DMS 273 (cell line): Measurements from ENCODE around the gene CDH22.

Experiments used
- DNase-seq: peaks from one replicate; lab custom pipeline; 2025; ENCODE audit not compliant: unreplicated experiment; lab: John Stamatoyannopoulos, UW

Gene CDH22

GRCh38 chr20:46270977-46271744, 37.1 kb downstream of the CDH22 start:
- no peak for DNase-seq

DNA sequence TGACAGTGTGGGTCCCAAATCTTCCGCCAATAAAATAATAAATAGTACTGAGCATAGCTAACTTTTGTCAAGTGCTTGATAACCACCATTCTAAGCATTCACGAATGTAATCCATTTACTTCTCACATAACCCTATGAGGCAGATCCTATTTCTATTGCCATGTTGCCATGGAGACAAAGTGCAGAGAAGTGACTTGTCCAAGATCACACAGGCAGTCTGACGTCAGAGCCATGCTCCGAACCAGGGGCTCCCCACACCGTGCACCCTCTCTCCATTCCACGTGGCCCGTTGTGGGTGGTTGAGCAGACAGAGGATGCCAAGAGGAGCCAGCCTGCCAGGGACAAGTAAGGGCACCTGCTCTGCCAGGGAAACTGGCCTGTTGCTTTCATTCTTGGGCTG, 38.9 kb downstream of the CDH22 start:
- peak; percentile 49 for DNase-seq

DNA sequence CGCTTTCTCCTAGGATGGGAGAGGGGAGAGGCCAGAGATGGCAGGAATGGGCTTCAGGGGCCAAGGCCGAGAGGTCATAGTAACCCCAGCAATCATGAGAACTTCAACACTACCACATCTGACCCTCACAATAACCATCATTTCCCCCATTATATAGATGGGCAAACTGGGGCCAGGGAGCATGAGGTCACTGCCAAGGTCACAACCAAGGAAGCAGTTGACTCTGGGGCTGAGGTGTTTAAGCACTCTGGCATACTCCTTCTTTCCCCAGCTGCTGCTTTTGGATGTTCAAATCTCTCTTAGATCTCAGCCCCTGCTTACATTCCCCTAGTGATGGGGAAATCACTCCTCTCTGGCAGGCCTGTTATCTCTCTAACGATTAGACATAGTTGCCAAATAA, 39.6 kb downstream of the CDH22 start:
- no peak for DNase-seq

DNA sequence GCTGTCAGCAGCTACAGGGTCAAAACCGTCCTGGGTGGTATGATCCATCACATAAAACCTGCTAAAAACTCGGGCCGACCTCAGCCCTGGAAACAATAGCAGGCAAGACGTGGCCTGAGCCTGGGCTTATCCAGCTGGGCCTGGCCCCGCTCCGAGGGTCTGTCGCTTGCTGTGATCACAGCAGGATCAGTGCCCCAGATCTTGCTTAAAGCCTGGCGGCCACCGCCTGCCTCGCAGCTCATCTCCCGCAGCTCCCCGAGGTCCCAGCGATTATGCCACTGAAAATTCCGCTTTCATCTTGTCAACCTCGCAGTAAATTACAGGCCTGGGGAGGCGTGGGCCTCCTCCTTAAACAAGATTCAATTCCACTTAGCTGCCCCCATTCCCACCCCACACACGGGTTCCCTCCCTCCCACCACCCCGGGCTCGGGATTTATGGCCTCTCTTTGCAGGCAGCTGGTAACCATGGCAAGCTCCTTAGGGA, 40.1 kb downstream of the CDH22 start:
- DNase-seq: peak; percentile 29

- DNase-seq: peak; percentile 19
These were observed 40.9 kb downstream of the CDH22 start for GRCh38 chr20:46267108-46268105.

DNA sequence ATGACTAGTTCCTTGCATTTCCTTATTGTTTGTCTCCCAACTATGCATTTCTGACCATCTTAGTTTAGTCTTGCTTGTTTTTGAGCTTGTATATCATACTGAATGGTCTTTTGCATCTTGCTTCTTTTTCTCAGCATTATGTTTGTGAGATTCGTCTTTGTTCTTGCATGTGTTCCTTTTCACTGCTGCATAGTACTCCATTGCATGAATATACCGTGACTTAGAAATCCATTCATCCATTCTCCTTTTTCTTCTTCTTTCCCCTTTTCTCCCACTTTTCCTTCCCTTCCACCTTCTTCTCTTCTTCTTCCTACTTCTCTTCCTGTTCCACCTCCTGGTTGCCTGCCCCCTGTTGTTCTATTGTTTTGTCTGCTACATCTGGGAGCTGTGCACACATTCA, 42.8 kb downstream of the CDH22 start:
- no peak for DNase-seq

DNA sequence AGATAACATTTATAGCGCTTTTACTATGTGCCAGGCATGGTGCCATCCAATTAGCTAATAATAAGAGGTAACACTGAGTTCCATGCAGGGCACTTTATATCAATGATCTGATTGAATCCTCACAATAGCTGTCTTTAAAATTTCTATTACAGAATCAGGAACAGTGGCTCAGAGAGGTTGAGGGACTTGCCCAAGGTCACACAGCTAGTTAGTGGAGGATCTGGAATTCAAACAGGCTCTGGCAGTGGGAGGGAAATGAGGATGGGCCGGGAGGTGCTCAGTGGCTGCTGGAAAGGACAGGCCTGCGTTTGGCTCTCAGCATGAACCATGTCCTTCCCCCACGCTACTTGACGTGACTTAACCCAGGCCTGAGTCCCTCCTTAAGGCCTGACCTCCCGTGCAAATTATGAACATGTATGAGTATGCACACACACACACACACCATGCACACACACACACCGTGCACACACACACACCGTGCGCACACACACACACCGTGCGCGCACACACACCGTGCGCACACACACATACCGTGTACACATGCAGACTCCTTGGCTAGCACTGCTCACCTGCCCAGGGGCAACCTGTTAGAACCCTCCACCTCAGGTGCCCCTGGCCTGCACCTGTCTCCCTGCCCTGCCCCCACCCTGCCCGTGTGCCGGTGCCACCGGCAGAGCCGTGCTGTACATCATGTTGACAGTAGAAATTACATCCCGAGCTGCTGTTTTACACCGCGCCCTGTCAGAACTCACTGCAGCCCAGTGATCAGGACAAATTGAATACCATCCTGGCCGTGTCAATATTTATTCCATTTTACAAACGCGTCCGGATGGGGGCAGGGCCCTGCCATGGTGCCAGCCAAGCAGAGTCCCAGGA, 43.7 kb downstream of the CDH22 start:
- no peak for DNase-seq

- peak; percentile 27 for DNase-seq
These were observed 46.6 kb downstream of the CDH22 start for GRCh38 chr20:46261456-46262253.

DNA sequence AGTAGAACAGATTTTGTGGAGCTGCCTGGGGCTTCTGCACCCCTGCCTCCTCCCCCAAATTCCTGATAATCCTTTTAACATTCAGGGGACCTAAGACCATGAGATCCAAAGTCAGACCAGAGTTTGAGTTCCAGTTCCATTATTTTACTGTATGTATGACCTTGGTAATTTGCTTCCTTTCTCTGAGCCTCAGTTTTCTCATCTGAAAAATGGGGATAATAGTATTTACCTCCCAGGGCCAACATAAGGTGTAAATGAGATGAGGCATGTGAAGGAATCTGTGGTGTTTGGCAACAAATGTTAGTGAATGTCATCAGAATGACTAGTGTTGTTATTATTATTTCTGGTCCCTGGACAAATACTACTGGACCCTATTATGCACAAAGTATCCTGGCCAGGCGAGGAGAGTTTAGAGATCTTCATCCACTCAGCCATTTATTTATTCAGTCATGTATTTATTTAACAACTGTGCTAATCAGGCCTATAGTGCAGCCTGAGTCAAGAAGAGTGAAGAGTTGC, 47.3 kb downstream of the CDH22 start:
- DNase-seq: no peak

DNA sequence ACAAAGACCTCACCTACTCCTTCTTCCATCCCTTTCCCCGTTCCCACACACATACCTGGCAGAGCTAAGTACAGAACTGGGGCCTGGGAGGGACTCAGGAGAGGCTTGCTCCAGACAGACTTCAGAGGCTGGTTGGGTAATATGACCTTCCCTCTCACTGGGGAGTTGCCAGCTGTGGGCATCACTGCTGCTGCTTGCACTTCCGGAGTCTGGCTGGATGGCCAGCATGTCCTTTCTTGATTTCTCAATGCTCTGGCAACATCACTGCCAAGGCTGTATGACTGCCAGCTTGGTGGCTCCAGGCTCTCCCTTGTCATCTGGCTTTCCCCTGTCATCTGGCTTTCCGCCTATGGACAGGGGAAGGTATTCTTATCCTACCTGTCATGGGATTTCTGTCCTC, 47.8 kb downstream of the CDH22 start:
- peak; percentile 52 for DNase-seq

GRCh38 chr20:46259260-46259859, 48.9 kb downstream of the CDH22 start:
- DNase-seq: no peak

GRCh38 chr20:46257887-46258286, 50.4 kb downstream of the CDH22 start:
- no peak for DNase-seq

DNA sequence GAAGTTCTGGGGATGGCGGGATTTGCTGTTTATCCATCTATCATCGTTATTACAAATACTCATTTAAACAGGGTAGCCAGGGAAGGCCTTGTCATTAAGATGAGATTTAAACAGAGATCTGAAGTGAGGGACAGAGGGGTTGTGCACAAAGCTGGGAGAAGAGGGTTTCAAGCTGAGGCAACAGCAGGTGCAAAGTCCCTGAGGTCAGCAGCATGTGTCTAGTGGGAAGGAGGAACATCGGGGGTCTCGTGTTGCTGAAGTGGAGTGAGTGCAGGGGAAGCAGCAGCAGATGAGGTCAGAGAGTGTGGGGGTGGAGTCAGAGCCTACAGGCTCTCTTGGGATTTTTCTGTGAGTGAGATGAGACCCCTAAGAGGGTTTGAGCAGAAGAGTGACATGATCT, 52.0 kb downstream of the CDH22 start:
- DNase-seq: no peak

GRCh38 chr20:46255440-46256104, 52.7 kb downstream of the CDH22 start:
- peak; percentile 95 for DNase-seq

- DNase-seq: peak; percentile 77
These were observed 54.9 kb downstream of the CDH22 start for GRCh38 chr20:46253391-46253790.

GRCh38 chr20:46252352-46253091, 55.8 kb downstream of the CDH22 start:
- peak; percentile 21 for DNase-seq

GRCh38 chr20:46251211-46251673, 57.1 kb downstream of the CDH22 start:
- no peak for DNase-seq

DNA sequence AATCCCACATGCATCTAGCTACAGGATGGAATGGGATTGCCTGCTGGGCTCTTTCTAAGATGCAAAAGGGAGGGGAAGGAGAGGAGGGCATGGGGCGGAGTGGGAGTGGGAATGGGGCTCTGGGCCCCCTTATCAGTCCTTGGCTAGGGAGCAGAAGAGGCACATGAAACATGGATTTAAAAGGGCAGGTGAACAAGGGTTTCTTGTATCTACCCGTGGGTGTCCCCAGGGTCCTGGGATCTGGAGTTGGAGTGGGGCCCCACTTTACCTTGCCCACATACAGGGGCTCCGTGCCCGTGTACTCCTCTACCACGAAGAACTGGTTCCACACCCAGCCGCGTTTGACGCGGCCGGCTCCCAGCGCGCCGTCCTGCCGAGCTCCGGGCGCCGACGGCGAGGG, 57.5 kb downstream of the CDH22 start:
- no peak for DNase-seq
